Suprapubic skin (tissue), 3 donors: Measurements from ENCODE around the gene RGS6.

Source experiments
- CTCF ChIP-seq, 2 donors: fragments of 200-600 bp in 1 of 2; fragments of 450-650 bp in 1 of 2; sonication (generic) in 1 of 2; IDR thresholded peaks; one replicate each; pipeline ENCODE4 v1.5.1; 2016 to 2019; ENCODE audit warnings: antibody characterized with exemption in 2 of 2, mild to moderate bottlenecking in 1 of 2, moderate library complexity in 1 of 2
- POLR2A ChIP-seq, 2 donors: fragments of 450-650 bp; IDR thresholded peaks; one replicate each; pipeline ENCODE4 v1.6.1; 2017; ENCODE audit warnings: antibody characterized with exemption in 2 of 2, mild to moderate bottlenecking in 2 of 2, moderate library complexity in 2 of 2

- TF ChIP-seq POLR2A (IDR thresholded peaks at IDR 0.05), result no peak
- TF ChIP-seq CTCF (IDR thresholded peaks at IDR 0.05), result no peak
Measured at GRCh38 chr14:72528863-72529175, 596.6 kb downstream of the RGS6 start.
